Measurements from ENCODE around the gene SOST. TPM values are rescaled to one million over a fixed set of nuclear protein-coding genes. Genes with fewer than 3 reads are reported as not detected.

Gene SOST
- total RNA-seq, 1 donor from 2014 or later = not detected

DNA sequence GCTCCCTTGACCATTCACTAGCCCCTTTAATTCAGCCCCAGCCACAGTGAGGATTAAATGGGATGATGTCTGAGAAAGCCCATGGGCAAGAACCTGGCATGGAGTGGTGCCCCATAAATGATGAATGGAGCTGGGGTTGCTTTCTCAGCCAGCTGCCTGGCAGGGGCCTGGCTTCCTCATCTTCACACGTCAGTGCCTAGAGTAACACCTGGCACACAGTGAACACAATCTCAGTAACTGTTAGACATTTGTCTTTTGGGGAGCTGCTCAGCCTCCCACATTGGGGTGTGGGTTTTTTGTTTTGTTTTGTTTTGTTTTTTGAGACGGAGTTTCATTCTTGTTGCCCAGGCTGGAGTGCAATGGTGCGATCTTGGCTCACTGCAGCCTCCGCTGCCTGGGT, 49.4 kb downstream of the SOST start:
- no peak for DNase-seq (ENCODE audit: low read depth in 2 of 2)

DNA sequence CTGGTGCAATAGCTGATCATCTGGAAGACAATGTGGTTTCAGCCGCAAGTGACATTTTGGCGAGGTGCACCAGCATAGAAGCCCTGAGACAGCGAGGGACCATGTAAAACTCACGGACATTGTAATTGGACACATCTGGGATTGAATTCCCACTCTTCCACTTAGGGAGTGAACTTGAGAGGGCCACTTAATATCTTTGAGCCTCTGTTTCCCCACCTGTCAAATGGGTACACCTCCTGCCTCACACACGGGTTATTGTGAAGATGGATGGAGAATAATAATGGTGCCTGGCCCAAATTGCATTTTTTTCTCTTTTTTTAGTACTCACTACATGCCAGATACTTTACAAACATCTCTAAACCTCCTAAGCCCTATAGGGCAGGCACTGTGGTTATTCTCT, 51.4 kb downstream of the SOST start:
- no peak for DNase-seq (ENCODE audit: low read depth in 2 of 2)

DNA sequence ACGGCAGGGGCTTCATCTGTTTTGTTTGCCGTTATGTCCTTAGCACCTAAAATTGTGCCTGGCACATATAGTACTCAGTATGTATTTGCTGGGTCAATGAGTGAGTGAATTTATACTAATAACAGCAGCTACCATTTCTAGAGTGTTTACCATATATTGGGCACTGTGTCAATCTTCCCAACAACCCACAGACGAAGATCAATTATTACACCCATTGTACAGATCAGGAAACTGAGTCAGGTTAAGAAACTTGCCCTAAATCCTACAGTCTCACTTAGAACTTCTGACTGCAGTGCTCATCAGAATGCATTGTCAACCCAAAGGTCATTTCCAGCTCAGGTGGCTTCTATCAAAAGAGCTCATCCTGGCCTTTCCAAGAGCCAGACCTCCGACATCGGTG, 52.4 kb downstream of the SOST start:
- no peak for DNase-seq (ENCODE audit: low read depth in 2 of 2)

Other genes starting within 250 kb of the SOST start
- 2.4 and 4.4 TPM in 2 replicates for gene ETV4, start 212.5 kb downstream of the SOST start, total RNA-seq
- gene MEOX1, start 96.9 kb downstream of the SOST start, total RNA-seq = not detected in 2 replicates
- gene DUSP3, start 20.2 kb upstream of the SOST start, total RNA-seq = 41.6 and 76.2 TPM in 2 replicates
- gene CFAP97D1, start 21.6 kb upstream of the SOST start, total RNA-seq = not detected in 2 replicates
- gene MPP3, start 74.4 kb upstream of the SOST start, total RNA-seq = 0.60 and 0.87 TPM in 2 replicates
- under 0.01 TPM in 1 of 2 replicates, not detected in the other for gene CD300LG, start 88.4 kb upstream of the SOST start, total RNA-seq
- gene MPP2, start 148.7 kb upstream of the SOST start, total RNA-seq = under 0.01 TPM in 2 replicates
- not detected in 2 replicates for gene PPY, start 183.7 kb upstream of the SOST start, total RNA-seq
- not detected in 2 replicates for gene PYY, start 195.1 kb upstream of the SOST start, total RNA-seq
- 2.0 and 5.0 TPM in 2 replicates for gene NAGS, start 245.8 kb upstream of the SOST start, total RNA-seq

Data from lung microvascular endothelial cell (primary cell).